Tibial nerve (tissue), 4 donors: ENCODE data around the gene C1orf226.

Experiments
- CTCF ChIP-seq, 5 experiments: fragments of 200-600 bp in 3 of 5; fragments of 450-650 bp in 2 of 5; sonication (generic) in 3 of 5; IDR thresholded peaks; one replicate each; pipeline ENCODE4 v1.5.1; 2016 to 2019; ENCODE audit warnings: antibody characterized with exemption in 5 of 5, mild to moderate bottlenecking in 3 of 5, moderate library complexity in 2 of 5
- EP300 ChIP-seq, 2 donors: sonication (generic); formaldehyde crosslinking; IDR thresholded peaks; one replicate each; pipeline ENCODE4 v1.6.1; 2017; ENCODE audit warnings: antibody characterized with exemption in 2 of 2, mild to moderate bottlenecking in 1 of 2

GRCh38 chr1:162383091-162383490, 1.6 kb downstream of the C1orf226 start:
- TF ChIP-seq EP300 (IDR thresholded peaks at IDR 0.05) (no peak), CTCF (IDR thresholded peaks at IDR 0.05) (no peak)
